IMR-90 (cell line): ENCODE data around the gene CTAG1B. TPM values are rescaled to one million over a fixed set of nuclear protein-coding genes. Genes with fewer than 3 reads are reported as not detected.

Experiments
- ATAC-seq: fragments of 200-7000 bp; cut with Tn5 transposase; 2 replicates; pipeline ENCODE4 v1.9.1; 2020; ENCODE audit warnings: low read depth, mild to moderate bottlenecking, moderate library complexity
- BruUV-seq: library from RNA; stranded (reverse); fragments of 400-500 nt; replicated peaks from 2 replicates; lab custom pipeline; 2021; lab: Mats Ljungman, UMichigan
- CTCF ChIA-PET: fragments of 300-600 bp; formaldehyde crosslinking; extraction: SDS; loops from one replicate; lab custom pipeline; 2021; ENCODE audit warnings: antibody characterized with exemption; lab: Yijun Ruan, JAX
- POLR2A ChIA-PET: fragments of 300-600 bp; sonication (Branson Sonifier 250); formaldehyde crosslinking; loops from one replicate; lab custom pipeline; 2022; ENCODE audit warnings: antibody characterized with exemption; ENCODE audit not compliant: unreplicated experiment; lab: Charles Lee
- DNase-seq: peaks from one replicate; pipeline ENCODE4 v3.0.0; 2013
- H2AFZ ChIP-seq: replicated peaks from 2 replicates; pipeline ENCODE3; 2013; ENCODE audit warnings: low read length, mild to moderate bottlenecking; ENCODE audit not compliant: poor library complexity
- H2AK5ac ChIP-seq: 2 replicates; pipeline ENCODE4 v1.6.1; 2013; ENCODE audit warnings: low read depth, low read length, inconsistent platforms
- H2AK9ac ChIP-seq: replicated peaks from 2 replicates; pipeline ENCODE3; 2013; ENCODE audit warnings: mild to moderate bottlenecking, low read depth, low read length, moderate library complexity; ENCODE audit not compliant: poor library complexity
- H2BK120ac ChIP-seq: 2 replicates; pipeline ENCODE4 v1.6.1; 2013; ENCODE audit warnings: low read depth, low read length, inconsistent platforms
- H2BK15ac ChIP-seq: 3 replicates; pipeline ENCODE4 v1.6.1; 2013; ENCODE audit warnings: low read depth, low read length, inconsistent platforms
- H2BK20ac ChIP-seq: 2 replicates; pipeline ENCODE4 v1.6.1; 2013; ENCODE audit warnings: low read depth, mild to moderate bottlenecking, inconsistent platforms, low read length, moderate library complexity
- H2BK5ac ChIP-seq: 2 replicates; pipeline ENCODE4 v1.6.1; 2013; ENCODE audit warnings: mild to moderate bottlenecking, low read depth, low read length, inconsistent platforms; ENCODE audit not compliant: poor library complexity, severe bottlenecking
- H3K14ac ChIP-seq: replicated peaks from 2 replicates; pipeline ENCODE4 v1.6.1; 2013; ENCODE audit warnings: low read depth, low read length, inconsistent platforms
- H3K18ac ChIP-seq: 2 replicates; pipeline ENCODE4 v1.6.1; 2013; ENCODE audit warnings: low read depth, low read length, control low read depth
- H3K23ac ChIP-seq: 2 replicates; pipeline ENCODE4 v1.6.1; 2013; ENCODE audit warnings: low read depth, low read length, inconsistent platforms
- H3K27ac ChIP-seq: 2 replicates; pipeline ENCODE4 v1.5.1; 2013; ENCODE audit warnings: mild to moderate bottlenecking, control low read depth, low read length; ENCODE audit not compliant: insufficient read depth
- H3K27me3 ChIP-seq: 2 replicates; pipeline ENCODE4 v1.6.1; 2013; ENCODE audit warnings: low read length; ENCODE audit not compliant: control insufficient read depth, insufficient read depth
- H3K36me3 ChIP-seq: 2 replicates; pipeline ENCODE4 v1.6.1; 2013; ENCODE audit warnings: low read length, mixed read lengths; ENCODE audit not compliant: control insufficient read depth, insufficient read depth
- H3K4ac ChIP-seq: 2 replicates; pipeline ENCODE4 v1.6.1; 2013; ENCODE audit warnings: low read depth, low read length, inconsistent platforms
- H3K4me1 ChIP-seq: 2 replicates; pipeline ENCODE4 v1.6.1; 2013; ENCODE audit warnings: low read length, mixed read lengths; ENCODE audit not compliant: control insufficient read depth, insufficient read depth
- H3K4me2 ChIP-seq: 2 replicates; pipeline ENCODE4 v1.6.1; 2013; ENCODE audit warnings: low read depth, mild to moderate bottlenecking, control low read depth, low read length, moderate library complexity
- H3K4me3 ChIP-seq: 2 replicates; pipeline ENCODE4 v1.5.1; 2013; ENCODE audit warnings: low read depth, mild to moderate bottlenecking, control low read depth, low read length, moderate library complexity; ENCODE audit not compliant: insufficient read depth
- H3K56ac ChIP-seq: 2 replicates; pipeline ENCODE4 v1.6.1; 2013; ENCODE audit warnings: low read length, inconsistent platforms; ENCODE audit not compliant: insufficient read depth; ENCODE audit errors: extremely low read depth
- H3K79me1 ChIP-seq, 2 experiments: 2 replicates each; pipeline ENCODE4 v1.6.1; 2013; ENCODE audit warnings: low read length in 2 of 2, inconsistent platforms in 1 of 2, low read depth in 1 of 2
- H3K9ac ChIP-seq: 2 replicates; pipeline ENCODE4 v1.6.1; 2013; ENCODE audit warnings: low read depth, low read length, control low read depth
- H3K9me1 ChIP-seq: 2 replicates; pipeline ENCODE4 v1.6.1; 2013; ENCODE audit warnings: low read length, inconsistent platforms; ENCODE audit not compliant: insufficient read depth
- H3K9me3 ChIP-seq: 2 replicates; pipeline ENCODE4 v1.6.1; 2013; ENCODE audit warnings: low read length; ENCODE audit not compliant: control insufficient read depth, insufficient read depth
- H4K20me1 ChIP-seq: 2 replicates; pipeline ENCODE4 v1.6.1; 2013; ENCODE audit warnings: low read length, inconsistent platforms; ENCODE audit not compliant: insufficient read depth
- H4K5ac ChIP-seq: 2 replicates; pipeline ENCODE4 v1.6.1; 2013; ENCODE audit warnings: mild to moderate bottlenecking, low read depth, low read length, control low read depth
- H4K8ac ChIP-seq, 2 experiments: 2 replicates each; pipeline ENCODE4 v1.6.1; 2013; ENCODE audit warnings: low read depth in 2 of 2, low read length in 2 of 2, control low read depth in 1 of 2, inconsistent platforms in 1 of 2
- H4K91ac ChIP-seq: 2 replicates; pipeline ENCODE4 v1.6.1; 2013; ENCODE audit warnings: low read depth, low read length, inconsistent platforms; ENCODE audit not compliant: insufficient read depth
- BHLHE40 ChIP-seq: fragments of 150-350 bp; IDR thresholded peaks from 2 replicates; pipeline ENCODE4 v1.6.1; 2016; ENCODE audit warnings: mild to moderate bottlenecking, low read depth, low read length
- CEBPB ChIP-seq: IDR thresholded peaks from 2 replicates; pipeline ENCODE4 v1.6.1; 2012; ENCODE audit warnings: low read depth, low read length, improper control_type of control experiment
- FOS ChIP-seq: fragments of 150-350 bp; IDR thresholded peaks from 2 replicates; pipeline ENCODE4 v1.6.1; 2016; ENCODE audit warnings: low read depth, low read length
- NFE2L2 ChIP-seq: fragments of 150-350 bp; IDR thresholded peaks from 2 replicates; pipeline ENCODE4 v1.6.1; 2016; ENCODE audit warnings: low read depth, mild to moderate bottlenecking, low read length
- RAD21 ChIP-seq: IDR thresholded peaks from 2 replicates; pipeline ENCODE4 v1.6.1; 2012; ENCODE audit warnings: low read length, improper control_type of control experiment
- SMC3 ChIP-seq: fragments of 150-350 bp; IDR thresholded peaks from 2 replicates; pipeline ENCODE4 v1.6.1; 2016; ENCODE audit warnings: low read depth, mild to moderate bottlenecking, antibody characterized with exemption, low read length, moderate library complexity
- WGBS, 2 experiments: methylation state at CpG; one replicate each; pipeline versions ENCODE4 v1.1.5 to v1.1.7; 2013; ENCODE audit warnings: missing lambda C conversion rate in 2 of 2; ENCODE audit not compliant: insufficient read length in 1 of 2; ENCODE audit errors: extremely low coverage in 2 of 2; 5-methylcytosine and 5-hydroxymethylcytosine counted together
- dilution Hi-C: fragments of 300-500 bp; cut with HindIII; formaldehyde crosslinking; loops from one replicate; pipeline ENCODE4 v1.14.3; 2018; ENCODE audit warnings: low sequenced_read_pairs; ENCODE audit not compliant: unreplicated experiment
- in situ Hi-C: fragments of 300-500 bp; cut with MboI; formaldehyde crosslinking; loops from 3 replicates; pipeline ENCODE4 v1.14.3; 2019; ENCODE audit warnings: low sequenced_read_pairs, inconsistent platforms, mixed read lengths
- intact Hi-C: fragments of 100-400 bp; cut with micrococcal nuclease; formaldehyde crosslinking; loops from 2 replicates; pipeline ENCODE4 v1.10.0; 2022
- polyA plus RNA-seq, 3 experiments: library from polyadenylated mRNA; depleted of rRNA; stranded (reverse); fragments of >200 nt; gene quantifications; 2 replicates each; pipeline ENCODE4 v1.2.3, GENCODE V29; 2012; ENCODE audit warnings: low replicate concordance in 1 of 3
- total RNA-seq: library from RNA; depleted of rRNA; stranded (reverse); fragments of >200 nt; gene quantifications from 2 replicates; pipeline ENCODE4 v1.2.3, GENCODE V29; 2012
- TF ChIP-seq, protein P1 (sequence below): fragments of 150-350 bp; IDR thresholded peaks from 2 replicates; pipeline ENCODE4 v1.6.1; 2016; ENCODE audit warnings: low read depth, mild to moderate bottlenecking, low read length, moderate library complexity, borderline replicate concordance

Gene CTAG1B
- total and polyA plus RNA-seq, 2 of the 4 experiments (the other 2 are of a cell fraction) = not detected

DNA sequence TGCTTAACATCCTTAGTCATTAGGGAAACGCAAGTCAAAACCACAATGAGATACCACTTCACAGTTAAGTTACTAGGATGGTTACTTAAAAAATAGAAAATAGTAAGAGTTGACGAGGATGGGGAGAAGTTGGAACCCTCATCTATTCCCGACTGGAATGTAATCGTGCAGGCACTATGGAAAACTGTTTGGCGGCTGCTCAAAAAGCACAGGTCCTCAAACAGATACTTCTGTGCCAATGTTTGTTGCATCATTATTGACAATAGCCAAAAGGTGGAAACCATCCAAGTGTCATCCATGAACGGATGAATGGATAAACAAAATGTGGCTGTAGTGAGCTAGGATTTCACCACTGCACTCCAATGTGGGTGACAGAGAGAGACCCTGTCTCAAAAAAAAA is 11.7 kb downstream of the CTAG1B start:
- Histone ChIP-seq H3K27me3 (peaks cover 5% of the 10 kb centered on the region), H3K23ac (no peak overlapping the region), H2BK5ac (no peak overlapping the region), H2AK9ac (no peak overlapping the region), H3K36me3 (no peaks in the 10 kb centered on the region), H3K56ac (no peak overlapping the region), H3K4me3 (no peak overlapping the region), H3K4ac (no peak overlapping the region), H4K8ac (no peak overlapping the region), H2BK20ac (no peak overlapping the region), H2AK5ac (no peak overlapping the region), H3K4me2 (no peak overlapping the region), H2BK15ac (no peak overlapping the region), H4K20me1 (no peaks in the 10 kb centered on the region), H3K9ac (no peak overlapping the region), H3K27ac (no peak overlapping the region), H3K9me1 (no peaks in the 10 kb centered on the region), H3K14ac (no peak overlapping the region), H2AFZ (no peak overlapping the region), H4K5ac (no peak overlapping the region), H3K9me3 (no peaks in the 10 kb centered on the region; the same call in 1 of the 2 replicates), H3K18ac (no peak overlapping the region), H2BK120ac (no peak overlapping the region), H3K79me1 (no peaks in the 10 kb centered on the region), H4K91ac (no peak overlapping the region), H3K4me1 (no peaks in the 10 kb centered on the region; the same call in 1 of the 2 replicates)
- DNase-seq (no peak), ATAC-seq (no peak)
- POLR2A ChIA-PET = no interaction called here
- intact Hi-C loops = no loop called here
- no TSS peak for BruUV-seq
- TF ChIP-seq FOS (no peak), BHLHE40 (no peak), NFE2L2 (no peak), RAD21 (no peak), CEBPB (no peak), SMC3 (no peak)
- TF ChIP-seq, protein P1, sequence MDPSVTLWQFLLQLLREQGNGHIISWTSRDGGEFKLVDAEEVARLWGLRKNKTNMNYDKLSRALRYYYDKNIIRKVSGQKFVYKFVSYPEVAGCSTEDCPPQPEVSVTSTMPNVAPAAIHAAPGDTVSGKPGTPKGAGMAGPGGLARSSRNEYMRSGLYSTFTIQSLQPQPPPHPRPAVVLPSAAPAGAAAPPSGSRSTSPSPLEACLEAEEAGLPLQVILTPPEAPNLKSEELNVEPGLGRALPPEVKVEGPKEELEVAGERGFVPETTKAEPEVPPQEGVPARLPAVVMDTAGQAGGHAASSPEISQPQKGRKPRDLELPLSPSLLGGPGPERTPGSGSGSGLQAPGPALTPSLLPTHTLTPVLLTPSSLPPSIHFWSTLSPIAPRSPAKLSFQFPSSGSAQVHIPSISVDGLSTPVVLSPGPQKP = no peak
- WGBS, 2 experiments = 70% methylated on average over 2 of the region's 6 CpGs; no CpG with 5 or more reads in 1 of the 2 experiments
- in situ Hi-C loops = no loop called here
- CTCF ChIA-PET = no interaction called here
- dilution Hi-C loops = no loop called here
